ENCODE results near the gene SLC25A43. TPM values are rescaled to one million over a fixed set of nuclear protein-coding genes. Genes with fewer than 3 reads are reported as not detected.
A peak's percentile ranks its signal among the peaks of the same experiment; 100 is the strongest.

Gene SLC25A43
- total RNA-seq, 1 donor from 2014 or later: 13.4 TPM

GRCh38 chrX:119402588-119402987 lies 3.5 kb downstream of the SLC25A43 start:
- no peak for TF ChIP-seq CTCF (IDR thresholded peaks at IDR 0.05; ENCODE audit: insufficient read depth, low read length, severe bottlenecking)
- Histone ChIP-seq H3K36me3 (ENCODE audit: control insufficient read depth, insufficient read depth, low read length) (no peaks in the 10 kb centered on the region), H3K4me3 (ENCODE audit: low read depth, low read length) (no peak overlapping the region), H3K27me3 (ENCODE audit: control insufficient read depth, insufficient read depth, low read length) (no peaks in the 10 kb centered on the region)
- no peak for DNase-seq (ENCODE audit: low read depth)
- FAIRE-seq: no peak

GRCh38 chrX:119406776-119407175 lies 7.6 kb downstream of the SLC25A43 start:
- TF ChIP-seq CTCF (IDR thresholded peaks at IDR 0.05; ENCODE audit: insufficient read depth, low read length, severe bottlenecking): no peak
- peak; percentile 24 for DNase-seq (ENCODE audit: low read depth)
- H3K27me3 ChIP-seq (ENCODE audit: control insufficient read depth, insufficient read depth, low read length): no peaks in the 10 kb centered on the region
- H3K36me3 ChIP-seq (ENCODE audit: control insufficient read depth, insufficient read depth, low read length): no peaks in the 10 kb centered on the region
- FAIRE-seq: no peak
- no peak overlapping the region for H3K4me3 ChIP-seq (ENCODE audit: low read depth, low read length)

GRCh38 chrX:119407681-119408080 lies 8.5 kb downstream of the SLC25A43 start:
- H3K36me3 ChIP-seq (ENCODE audit: control insufficient read depth, insufficient read depth, low read length): no peaks in the 10 kb centered on the region
- no peaks in the 10 kb centered on the region for H3K27me3 ChIP-seq (ENCODE audit: control insufficient read depth, insufficient read depth, low read length)
- DNase-seq (ENCODE audit: low read depth): peak; percentile 56
- no peak overlapping the region for H3K4me3 ChIP-seq (ENCODE audit: low read depth, low read length)
- TF ChIP-seq CTCF (IDR thresholded peaks at IDR 0.05; ENCODE audit: insufficient read depth, low read length, severe bottlenecking): no peak
- FAIRE-seq: no peak

GRCh38 chrX:119410027-119410819 lies 11.1 kb downstream of the SLC25A43 start:
- FAIRE-seq: no peak
- DNase-seq (ENCODE audit: low read depth): peak; percentile 64
- Histone ChIP-seq H3K4me3 (ENCODE audit: low read depth, low read length) (no peak overlapping the region), H3K27me3 (ENCODE audit: control insufficient read depth, insufficient read depth, low read length) (no peaks in the 10 kb centered on the region), H3K36me3 (ENCODE audit: control insufficient read depth, insufficient read depth, low read length) (no peaks in the 10 kb centered on the region)
- no peak for TF ChIP-seq CTCF (IDR thresholded peaks at IDR 0.05; ENCODE audit: insufficient read depth, low read length, severe bottlenecking)

GRCh38 chrX:119410854-119411253 lies 11.7 kb downstream of the SLC25A43 start:
- DNase-seq (ENCODE audit: low read depth) (no peak), FAIRE-seq (no peak)
- Histone ChIP-seq H3K4me3 (ENCODE audit: low read depth, low read length) (no peak overlapping the region), H3K36me3 (ENCODE audit: control insufficient read depth, insufficient read depth, low read length) (no peaks in the 10 kb centered on the region), H3K27me3 (ENCODE audit: control insufficient read depth, insufficient read depth, low read length) (no peaks in the 10 kb centered on the region)
- TF ChIP-seq CTCF (IDR thresholded peaks at IDR 0.05; ENCODE audit: insufficient read depth, low read length, severe bottlenecking): no peak

GRCh38 chrX:119411959-119412358 lies 12.8 kb downstream of the SLC25A43 start:
- no peak for TF ChIP-seq CTCF (IDR thresholded peaks at IDR 0.05; ENCODE audit: insufficient read depth, low read length, severe bottlenecking)
- Histone ChIP-seq H3K27me3 (ENCODE audit: control insufficient read depth, insufficient read depth, low read length) (no peaks in the 10 kb centered on the region), H3K36me3 (ENCODE audit: control insufficient read depth, insufficient read depth, low read length) (no peaks in the 10 kb centered on the region), H3K4me3 (ENCODE audit: low read depth, low read length) (no peak overlapping the region)
- FAIRE-seq: no peak
- DNase-seq (ENCODE audit: low read depth): peak; percentile 33

All from bronchial epithelial cell (primary cell).